Fibroblast of lung (primary cell): Measurements from ENCODE around the gene CXCL6.

Experiments
- CTCF ChIP-seq, 2 donors: IDR thresholded peaks in 1 of 2; conservative IDR thresholded peaks in 1 of 2; 1 replicate in 1 of 2; 2 replicates in 1 of 2; pipeline ENCODE4 v1.5.1; 2011 to 2012; ENCODE audit warnings: low read length in 2 of 2, control low read depth in 1 of 2, inconsistent platforms in 1 of 2, low read depth in 1 of 2, mild to moderate bottlenecking in 1 of 2
- EZH2 ChIP-seq: IDR thresholded peaks from 2 replicates; pipeline ENCODE4 v1.5.1; 2012; ENCODE audit warnings: low read length, control low read depth, mild to moderate bottlenecking; ENCODE audit errors: missing control alignments

- TF ChIP-seq CTCF (conservative IDR thresholded peaks at IDR 0.05 in 1 of 2, IDR thresholded peaks at IDR 0.05 in 1 of 2; ENCODE audit: low read depth in 1 of 2, low read length in 2 of 2) (no peak), EZH2 (no peak)
These were observed 38.9 kb downstream of the CXCL6 start for GRCh38 chr4:73875401-73875800.
